ENCODE measurements around the gene ALDH3B2. TPM values are rescaled to one million over a fixed set of nuclear protein-coding genes. Genes with fewer than 3 reads are reported as not detected.

The ALDH3B2 gene
- total RNA-seq, 1 experiment from 2014 or later, result 0.13 TPM

DNA sequence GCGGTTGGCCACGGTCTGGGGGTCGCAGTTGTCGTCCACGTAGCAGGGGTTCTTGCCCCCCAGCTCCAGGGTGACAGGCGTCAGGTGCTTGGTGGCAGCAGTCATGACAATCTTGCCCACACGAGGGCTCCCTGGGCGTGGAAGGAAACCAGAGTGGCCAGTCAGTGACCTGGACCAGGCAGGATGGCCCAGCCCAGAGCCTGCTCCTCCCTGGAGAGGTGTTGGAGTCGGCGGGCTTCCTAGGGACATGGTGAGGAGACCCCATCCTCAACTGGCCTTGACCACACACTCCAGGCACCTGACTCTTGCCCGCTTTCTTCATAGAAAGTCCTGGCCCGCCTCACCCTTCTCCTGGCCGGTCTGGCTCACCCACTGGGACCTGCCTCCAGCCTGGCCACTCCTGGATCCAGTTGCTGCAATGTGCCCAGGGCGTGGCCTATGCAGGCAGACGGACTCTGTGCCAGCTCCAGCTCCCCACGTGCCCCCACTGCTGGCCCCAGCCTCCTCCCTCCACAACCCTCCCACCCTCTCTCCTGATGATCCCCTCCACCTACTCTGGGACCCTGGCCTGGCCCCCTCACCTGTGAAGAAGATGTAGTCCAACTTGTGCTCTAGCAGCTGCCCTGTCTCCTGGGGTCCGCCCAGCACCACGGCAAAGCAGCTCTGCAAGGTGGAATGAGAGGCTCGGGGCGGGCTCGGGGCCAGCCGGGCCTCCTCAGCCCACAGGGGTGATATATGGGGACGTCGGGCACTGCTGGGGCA, 8.7 kb downstream of the ALDH3B2 start (continued):
- TF ChIP-seq, protein P1, sequence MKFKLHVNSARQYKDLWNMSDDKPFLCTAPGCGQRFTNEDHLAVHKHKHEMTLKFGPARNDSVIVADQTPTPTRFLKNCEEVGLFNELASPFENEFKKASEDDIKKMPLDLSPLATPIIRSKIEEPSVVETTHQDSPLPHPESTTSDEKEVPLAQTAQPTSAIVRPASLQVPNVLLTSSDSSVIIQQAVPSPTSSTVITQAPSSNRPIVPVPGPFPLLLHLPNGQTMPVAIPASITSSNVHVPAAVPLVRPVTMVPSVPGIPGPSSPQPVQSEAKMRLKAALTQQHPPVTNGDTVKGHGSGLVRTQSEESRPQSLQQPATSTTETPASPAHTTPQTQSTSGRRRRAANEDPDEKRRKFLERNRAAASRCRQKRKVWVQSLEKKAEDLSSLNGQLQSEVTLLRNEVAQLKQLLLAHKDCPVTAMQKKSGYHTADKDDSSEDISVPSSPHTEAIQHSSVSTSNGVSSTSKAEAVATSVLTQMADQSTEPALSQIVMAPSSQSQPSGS (CRISPR knock-in tag; IDR thresholded peaks at IDR 0.05; ENCODE audit: borderline replicate concordance, low read depth), result no peak
- TF ChIP-seq ESRRA (CRISPR knock-in tag; IDR thresholded peaks at IDR 0.05; ENCODE audit: borderline replicate concordance), result no peak
- no peak for TF ChIP-seq E2F4 (CRISPR knock-in tag; IDR thresholded peaks at IDR 0.05; ENCODE audit: borderline replicate concordance, low read depth)
- no peak for TF ChIP-seq RELA (CRISPR knock-in tag; IDR thresholded peaks at IDR 0.05; ENCODE audit: borderline replicate concordance)
- TF ChIP-seq NR1H2 (CRISPR knock-in tag; IDR thresholded peaks at IDR 0.05), result no peak
- TF ChIP-seq JUN (CRISPR knock-in tag; IDR thresholded peaks at IDR 0.05), result no peak
- TF ChIP-seq CREB1 (CRISPR knock-in tag; IDR thresholded peaks at IDR 0.05), result no peak
- TF ChIP-seq CREM (CRISPR knock-in tag; IDR thresholded peaks at IDR 0.05), result no peak
- no peak for TF ChIP-seq USF1 (CRISPR knock-in tag; IDR thresholded peaks at IDR 0.05)

GRCh38 chr11:67664696-67665540, 9.5 kb downstream of the ALDH3B2 start:
- DNase-seq (ENCODE audit: low spot score) (no peak), ATAC-seq (no peak)
- POLR2A ChIA-PET, result interaction anchor here (0.6 kb wide), 1 partner anchor 809 kb away, joined by 3 read pairs; no protein-coding TSS in a partner anchor
- Mint-ChIP-seq H3K27ac (no peak overlapping the region), H3K36me3 (no peaks in the 10 kb centered on the region), H3K27me3 (ENCODE audit: low read depth) (no peaks in the 10 kb centered on the region), H3K4me1 (no peaks in the 10 kb centered on the region), H3K4me3 (no peak overlapping the region), H3K9me3 (no peaks in the 10 kb centered on the region)
- CTCF ChIA-PET, result interaction anchor here (0.8 to 1.2 kb wide), 3 partner anchors 17 to 49 kb away, joined by 4 read pairs; partner anchors contain the start of gene NUDT8
- no peak for TF ChIP-seq ATF1 (CRISPR knock-in tag; IDR thresholded peaks at IDR 0.05)
- TF ChIP-seq NR3C1 (CRISPR knock-in tag; conservative IDR thresholded peaks at IDR 0.05; ENCODE audit: low read depth), result no peak
- TF ChIP-seq MLX (CRISPR knock-in tag; IDR thresholded peaks at IDR 0.05), result no peak
- no peak for TF ChIP-seq OVOL2 (CRISPR knock-in tag; IDR thresholded peaks at IDR 0.05; ENCODE audit: borderline replicate concordance)
- no peak for TF ChIP-seq PREB (CRISPR knock-in tag; IDR thresholded peaks at IDR 0.05; ENCODE audit: borderline replicate concordance)
- TF ChIP-seq ZNF317 (CRISPR knock-in tag; IDR thresholded peaks at IDR 0.05; ENCODE audit: borderline replicate concordance, low read depth), result no peak
- TF ChIP-seq ZNF512 (CRISPR knock-in tag; IDR thresholded peaks at IDR 0.05; ENCODE audit: borderline replicate concordance), result no peak
- no peak for TF ChIP-seq MYBL2 (CRISPR knock-in tag; IDR thresholded peaks at IDR 0.05)
- TF ChIP-seq, protein P1 (CRISPR knock-in tag; IDR thresholded peaks at IDR 0.05; ENCODE audit: borderline replicate concordance, low read depth), result no peak
- TF ChIP-seq CDX4 (CRISPR knock-in tag; IDR thresholded peaks at IDR 0.05; ENCODE audit: borderline replicate concordance), result no peak
- no peak for TF ChIP-seq TEAD1 (CRISPR knock-in tag; IDR thresholded peaks at IDR 0.05)
- no peak for TF ChIP-seq NR1H2 (CRISPR knock-in tag; IDR thresholded peaks at IDR 0.05)
- TF ChIP-seq HMGXB4 (CRISPR knock-in tag; IDR thresholded peaks at IDR 0.05), result no peak
- TF ChIP-seq FOXJ3 (CRISPR knock-in tag; IDR thresholded peaks at IDR 0.05; ENCODE audit: borderline replicate concordance), result no peak
- no peak for TF ChIP-seq NFE2L1 (CRISPR knock-in tag; IDR thresholded peaks at IDR 0.05)
